ENCODE data around the gene PNMA6A. TPM values are rescaled to one million over a fixed set of nuclear protein-coding genes. Genes with fewer than 3 reads are reported as not detected.
"Not testable (repeated sequence)": the region's sequence is repeated elsewhere in the genome, so short reads cannot be mapped to it uniquely, and the experiment has no call there.

PNMA6A gene
- total RNA-seq, 5 donors from 2014 or later (not counting 1 experiment from before 2014, with no cell fraction given), result 0.33 to 0.54 (median 0.47) TPM

DNA sequence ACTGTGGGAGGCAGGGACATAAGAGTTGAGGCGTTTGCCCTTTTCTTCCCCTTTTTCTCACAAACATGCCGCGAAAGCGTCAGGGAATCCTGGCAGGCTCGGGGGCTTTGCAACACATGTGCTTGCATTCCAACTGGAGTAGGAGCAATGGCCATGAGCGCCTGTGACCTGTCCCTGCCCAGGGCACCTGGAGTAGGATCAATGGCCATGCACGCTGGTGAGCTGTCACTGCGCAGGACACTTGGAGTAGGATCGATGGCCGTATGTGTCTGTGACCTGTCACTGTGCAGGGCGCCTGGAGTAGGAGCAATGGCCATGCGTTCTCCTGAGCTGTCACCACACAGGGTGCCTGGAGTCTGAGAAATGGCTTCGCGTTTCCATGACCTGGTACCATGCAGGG lies 51.2 kb downstream of the PNMA6A start:
- ATAC-seq (replicated peaks in 1 of 4); H3K9me3 ChIP-seq; H3K9me3 Mint-ChIP-seq; H3K27me3 ChIP-seq (replicated peaks in 1 of 2; ENCODE audit: control insufficient read depth in 2 of 2, extremely low read depth in 1 of 2, insufficient read depth in 2 of 2, low read length in 1 of 2); DNase-seq; POLR2A ChIA-PET; H3K27ac ChIP-seq (ENCODE audit: low read length); CTCF ChIA-PET; H3K4me3 Mint-ChIP-seq; H3K27ac Mint-ChIP-seq; H3K27me3 Mint-ChIP-seq; H3K4me1 Mint-ChIP-seq; H3K36me3 Mint-ChIP-seq; H3K36me3 ChIP-seq (ENCODE audit: control insufficient read depth in 2 of 2, extremely low read depth in 1 of 2, insufficient read depth in 1 of 2, low read length in 1 of 2); H3K4me3 ChIP-seq (ENCODE audit: control insufficient read depth in 1 of 2, extremely low read depth in 1 of 2, low read length in 1 of 2); H3K4me1 ChIP-seq (ENCODE audit: control insufficient read depth in 1 of 2, extremely low read depth in 1 of 2, insufficient read depth in 2 of 2, low read length in 2 of 2): not testable (repeated sequence)
- no CpG with 5 or more reads among the region's 14 CpGs for WGBS (ENCODE audit: insufficient coverage)

Other genes with a start within 250 kb of the PNMA6A start
- gene CETN2, start 241.7 kb upstream of the PNMA6A start, total RNA-seq, result 1 to 10 TPM; 6.5 to 7.6 (median 6.9) TPM
- 1 to 10 TPM; 3.1 to 8.1 (median 7.1) TPM for gene NSDHL, start 241.4 kb upstream of the PNMA6A start, total RNA-seq
- 1 to 10 TPM; 1.9 to 3.3 (median 2.2) TPM for gene ZNF185, start 174.4 kb upstream of the PNMA6A start, total RNA-seq
- under 1 TPM in 1 of 5 donors, not detected in 4; 0.09 TPM for gene PNMA5, start 78.3 kb upstream of the PNMA6A start, total RNA-seq
- 10 to 100 TPM in 1 of 5 donors, 1 to 10 TPM in 4; 4.6 to 15.2 (median 9.9) TPM for gene PNMA3, start 16.0 kb upstream of the PNMA6A start, total RNA-seq
- gene MAGEA1, start 106.8 kb downstream of the PNMA6A start, total RNA-seq, result not detected
- gene PNMA6F, start 249.3 kb downstream of the PNMA6A start, total RNA-seq, result not detected